ENCODE measurements around the gene AHDC1.
"Not testable (repeated sequence)": the region's sequence is repeated elsewhere in the genome, so short reads cannot be mapped to it uniquely, and the experiment has no call there.

Gene AHDC1

GRCh38 chr1:27519331-27520258, 84.3 kb downstream of the AHDC1 start:
- intact Hi-C loops (cut with DNase I) = no loop called here
- DNase-seq = peak in 35 of 42 donors; percentile 48 to 88 (median 70)

DNA sequence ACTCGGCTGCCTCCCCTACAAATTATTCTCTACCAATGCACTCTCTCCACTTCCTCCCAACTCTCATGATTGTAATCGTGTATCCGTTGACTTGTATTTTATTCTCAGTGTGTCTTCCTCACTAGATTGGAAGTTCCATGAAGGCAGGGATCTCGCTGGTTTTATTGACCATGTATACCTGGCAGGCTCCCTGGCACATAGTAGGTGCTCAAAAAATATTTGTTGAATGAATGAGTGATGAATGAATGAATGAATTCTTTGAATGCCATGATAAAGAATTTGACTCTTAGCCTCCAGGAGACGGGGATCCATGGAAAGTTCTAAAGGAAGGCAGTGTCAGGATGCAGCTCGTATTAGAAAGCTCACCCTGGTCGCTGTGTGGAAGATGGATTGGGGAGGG, 85.1 kb downstream of the AHDC1 start:
- no peak for DNase-seq
- intact Hi-C loops (cut with DNase I) = no loop called here

GRCh38 chr1:27517907-27518718, 85.8 kb downstream of the AHDC1 start:
- DNase-seq = no peak
- intact Hi-C loops (cut with DNase I) = no loop called here

DNA sequence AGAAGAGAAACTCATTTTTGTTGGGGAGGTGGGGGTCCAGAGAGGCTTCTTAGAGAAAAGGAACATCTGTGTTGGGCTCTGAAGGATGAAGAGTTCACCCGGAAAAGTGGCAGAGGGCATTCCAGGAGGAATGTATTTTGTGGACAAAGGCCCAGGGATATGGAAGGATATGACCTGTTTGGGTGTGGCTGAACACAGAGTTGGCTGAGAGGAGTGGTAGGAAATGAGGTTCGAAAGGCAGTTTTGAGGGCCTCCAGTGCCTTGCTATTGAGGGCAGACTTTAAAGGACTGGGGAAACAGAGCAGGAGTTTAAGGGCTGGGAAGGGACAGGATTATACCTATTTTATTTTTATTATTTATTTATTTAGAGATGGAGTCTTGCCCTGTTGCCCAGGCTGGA, 86.6 kb downstream of the AHDC1 start:
- intact Hi-C loops (cut with DNase I) = no loop called here
- no peak for DNase-seq

- intact Hi-C loops (cut with DNase I) = no loop called here
- DNase-seq = no peak
Measured at GRCh38 chr1:27515626-27516025, 88.3 kb downstream of the AHDC1 start.

DNA sequence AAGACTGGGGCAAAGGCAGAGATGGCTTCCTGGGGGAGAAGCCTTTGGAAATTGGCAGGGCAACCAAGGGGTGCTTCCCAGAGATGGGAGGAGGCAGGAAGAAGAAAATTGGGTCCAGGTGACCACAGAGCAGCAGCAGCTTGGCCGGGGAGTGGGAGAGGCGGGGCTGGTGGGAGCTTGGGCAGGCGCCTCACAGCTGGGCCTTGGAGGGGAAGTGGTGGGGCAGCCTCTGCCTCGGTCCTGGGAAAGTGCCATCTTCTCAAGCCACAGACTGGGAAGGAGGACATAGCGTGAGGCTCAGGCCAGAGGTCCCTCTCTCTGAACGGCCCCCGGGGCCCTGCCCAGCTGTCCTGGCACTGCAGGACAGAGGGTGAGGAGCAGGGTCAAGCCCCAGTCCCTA, 90.0 kb downstream of the AHDC1 start:
- intact Hi-C loops (cut with DNase I) = no loop called here

GRCh38 chr1:27513528-27513927, 90.4 kb downstream of the AHDC1 start:
- DNase-seq = no peak
- intact Hi-C loops (cut with DNase I) = no loop called here

More for the DNA sequence above, 90.0 kb downstream of the AHDC1 start:
- DNase-seq = peak in 7 of 42 donors; percentile 26 to 61 (median 48)

- intact Hi-C loops (cut with DNase I) = no loop called here
- peak in 2 of 42 donors; percentile 51 to 53 for DNase-seq
Measured at GRCh38 chr1:27509127-27510080, 94.5 kb downstream of the AHDC1 start.

DNA sequence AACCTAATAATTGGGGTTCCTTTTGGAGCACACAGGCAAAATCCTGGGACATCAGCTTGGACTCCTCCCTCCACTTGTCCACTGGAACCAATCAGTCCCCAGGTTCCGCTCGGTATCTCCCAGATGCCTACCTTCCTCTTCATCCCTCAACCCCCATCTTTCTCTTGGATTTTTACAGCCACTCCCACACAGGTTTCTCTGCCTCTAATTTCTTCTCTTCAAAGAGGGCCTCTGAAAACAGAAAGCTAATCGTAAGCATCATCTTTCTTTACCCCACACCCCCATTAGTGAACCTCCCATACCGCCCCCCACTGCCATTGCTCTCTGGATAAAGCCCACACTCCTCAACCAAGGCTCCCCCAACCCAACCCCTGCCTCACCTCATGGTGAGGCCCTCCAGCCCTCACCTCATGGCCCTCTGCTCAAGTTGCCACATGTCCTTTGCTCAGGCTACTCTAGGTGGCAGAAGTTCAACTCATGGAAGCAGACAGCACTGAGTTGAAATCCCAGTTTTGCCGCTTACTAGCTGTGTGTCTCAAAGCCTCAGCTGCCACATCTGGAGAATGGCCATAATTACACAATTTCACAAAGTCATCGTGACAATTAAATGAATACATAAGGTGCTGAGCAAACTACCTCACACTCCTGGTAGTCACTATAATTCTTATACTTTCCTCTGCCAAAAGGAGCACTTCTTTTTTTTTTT, 95.8 kb downstream of the AHDC1 start:
- DNase-seq = no peak
- intact Hi-C loops (cut with DNase I) = no loop called here

DNA sequence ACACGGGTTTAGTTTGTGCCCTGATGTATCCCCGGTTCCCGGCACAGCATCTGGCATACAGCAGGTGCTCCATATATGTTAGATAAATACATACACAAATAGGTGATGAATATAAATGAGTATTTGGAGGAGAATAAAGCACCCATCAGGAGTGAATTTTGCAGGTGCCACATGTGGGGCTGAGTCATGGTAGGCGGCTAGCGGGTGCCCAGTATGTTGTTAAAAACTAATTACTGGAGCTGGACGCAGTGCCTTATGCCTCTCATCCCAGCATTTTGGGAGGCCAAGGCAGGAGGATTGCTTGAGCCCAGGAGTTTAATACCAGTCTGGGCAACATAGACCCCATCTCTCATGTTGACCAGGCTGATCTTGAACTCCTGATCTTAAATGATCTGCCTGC, 97.2 kb downstream of the AHDC1 start:
- DNase-seq = peak in 1 of 42 donors; percentile 29
- intact Hi-C loops (cut with DNase I) = no loop called here

DNA sequence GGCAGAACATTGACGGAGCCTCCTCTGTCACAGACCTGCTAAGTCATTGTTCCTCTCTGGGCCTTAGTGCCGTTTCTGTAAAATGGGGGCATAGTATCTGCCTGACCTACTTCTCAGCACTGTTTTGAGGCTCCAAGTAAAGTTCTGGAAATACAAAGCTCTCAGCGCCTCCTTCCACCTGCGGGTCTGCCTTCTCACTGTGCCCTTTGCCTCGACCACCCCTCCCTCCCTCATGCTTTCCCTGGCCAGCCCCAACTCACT, 98.6 kb downstream of the AHDC1 start:
- no peak for DNase-seq
- intact Hi-C loops (cut with DNase I) = no loop called here

GRCh38 chr1:27504588-27505419, 99.1 kb downstream of the AHDC1 start:
- DNase-seq = peak; percentile 74 to 96 (median 91)
- intact Hi-C loops (cut with DNase I) = no loop called here

GRCh38 chr1:27503844-27504587, 99.9 kb downstream of the AHDC1 start:
- intact Hi-C loops (cut with DNase I) = no loop called here

DNA sequence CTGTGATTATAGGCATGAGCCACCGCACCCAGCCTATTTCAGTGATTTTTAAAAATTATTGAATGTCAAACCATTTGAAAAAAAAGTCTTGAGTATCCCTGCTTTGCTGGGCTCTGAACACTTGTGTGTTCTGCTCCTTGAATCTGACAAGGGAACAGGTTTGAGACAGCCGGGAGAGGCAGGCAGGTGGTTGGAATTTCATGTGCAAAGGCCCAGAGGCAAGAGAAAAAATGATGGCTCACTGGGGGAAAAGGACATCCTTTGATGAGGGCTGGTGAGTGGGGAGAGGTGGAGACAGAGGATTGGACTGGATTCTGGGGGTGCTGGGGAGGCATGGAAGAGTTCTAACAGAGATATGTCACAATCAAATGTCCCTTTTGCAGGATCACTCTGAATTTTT, 100.9 kb downstream of the AHDC1 start:
- intact Hi-C loops (cut with DNase I) = no loop called here
- no peak for DNase-seq

More at GRCh38 chr1:27503844-27504587, 99.9 kb downstream of the AHDC1 start:
- DNase-seq = peak in 1 of 42 donors; percentile 27

GRCh38 chr1:27501159-27501558, 102.8 kb downstream of the AHDC1 start:
- intact Hi-C loops (cut with DNase I); DNase-seq: not testable (repeated sequence)

GRCh38 chr1:27499142-27499541, 104.8 kb downstream of the AHDC1 start:
- no peak for DNase-seq
- intact Hi-C loops (cut with DNase I) = loop anchor here (10.0 kb wide), 1 partner anchor 84 kb away; no protein-coding TSS in a partner anchor
